NCI-H69 (cell line): ENCODE measurements around the gene TNFSF8.

Source experiments
- DNase-seq: peaks from one replicate; lab custom pipeline; 2025; lab: John Stamatoyannopoulos, UW

Gene TNFSF8

GRCh38 chr9:114930056-114930812 lies at the start of gene TNFSF8:
TNFSF8 (minus strand) TSS chr9:114930591; CDS start chr9:114930303, 288 bp downstream.
- peak; percentile 44 for DNase-seq

GRCh38 chr9:114973216-114973615 lies 42.8 kb upstream of the TNFSF8 start:
- no peak for DNase-seq

- no peak for DNase-seq
Observed at GRCh38 chr9:114972510-114973136, 42.2 kb upstream of the TNFSF8 start.

GRCh38 chr9:114969269-114969668 lies 38.9 kb upstream of the TNFSF8 start:
- DNase-seq, result no peak

- DNase-seq, result peak; percentile 23
Observed at GRCh38 chr9:114968671-114969070, 38.3 kb upstream of the TNFSF8 start.

- no peak for DNase-seq
Observed at GRCh38 chr9:114965564-114965963, 35.2 kb upstream of the TNFSF8 start.

- DNase-seq, result peak; percentile 7
Observed at GRCh38 chr9:114962809-114963208, 32.4 kb upstream of the TNFSF8 start.

- DNase-seq, result no peak
Observed at GRCh38 chr9:114960276-114960675, 29.9 kb upstream of the TNFSF8 start.

- no peak for DNase-seq
Observed at GRCh38 chr9:114958844-114959235, 28.4 kb upstream of the TNFSF8 start.

GRCh38 chr9:114958021-114958843 lies 27.8 kb upstream of the TNFSF8 start:
- no peak for DNase-seq

- DNase-seq, result no peak
Observed at GRCh38 chr9:114957558-114957957, 27.2 kb upstream of the TNFSF8 start.

GRCh38 chr9:114954956-114955582 lies 24.7 kb upstream of the TNFSF8 start:
- DNase-seq, result peak; percentile 45

- DNase-seq, result no peak
Observed at GRCh38 chr9:114953959-114954358, 23.6 kb upstream of the TNFSF8 start.

GRCh38 chr9:114953046-114953445 lies 22.7 kb upstream of the TNFSF8 start:
- no peak for DNase-seq

GRCh38 chr9:114950761-114951160 lies 20.4 kb upstream of the TNFSF8 start:
- no peak for DNase-seq

GRCh38 chr9:114947058-114947457 lies 16.7 kb upstream of the TNFSF8 start:
- no peak for DNase-seq

GRCh38 chr9:114945616-114946412 lies 15.4 kb upstream of the TNFSF8 start:
- DNase-seq, result no peak

- no peak for DNase-seq
Observed at GRCh38 chr9:114941376-114941775, 11.0 kb upstream of the TNFSF8 start.

GRCh38 chr9:114938687-114939575 lies 8.5 kb upstream of the TNFSF8 start:
- no peak for DNase-seq

- no peak for DNase-seq
Observed at GRCh38 chr9:114937516-114937915, 7.1 kb upstream of the TNFSF8 start.
